Measurements from ENCODE around the gene DCP1A.
"Not testable (repeated sequence)": the region's sequence is repeated elsewhere in the genome, so short reads cannot be mapped to it uniquely, and the experiment has no call there.

DCP1A gene

DNA sequence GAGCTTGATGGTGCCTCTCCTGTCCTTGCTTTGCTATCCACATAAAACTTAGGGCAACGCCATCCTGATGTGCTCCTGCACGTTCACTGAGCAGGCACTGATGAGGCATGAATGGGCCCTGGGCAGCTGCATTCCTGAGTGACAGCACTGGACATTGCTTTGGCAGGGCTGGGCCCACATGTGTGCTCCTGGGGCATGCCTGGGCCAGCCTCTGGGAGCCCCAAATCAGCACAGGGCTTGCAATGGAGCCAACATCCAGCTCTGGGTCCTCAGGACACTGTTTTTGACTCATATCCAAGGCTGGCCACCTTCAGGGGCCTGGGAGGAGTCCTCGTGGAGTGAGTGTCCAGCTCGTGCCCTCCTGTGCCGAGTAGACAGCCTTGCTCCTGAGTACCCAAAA is 85.6 kb downstream of the DCP1A start:
- DNase-seq = no peak

DNA sequence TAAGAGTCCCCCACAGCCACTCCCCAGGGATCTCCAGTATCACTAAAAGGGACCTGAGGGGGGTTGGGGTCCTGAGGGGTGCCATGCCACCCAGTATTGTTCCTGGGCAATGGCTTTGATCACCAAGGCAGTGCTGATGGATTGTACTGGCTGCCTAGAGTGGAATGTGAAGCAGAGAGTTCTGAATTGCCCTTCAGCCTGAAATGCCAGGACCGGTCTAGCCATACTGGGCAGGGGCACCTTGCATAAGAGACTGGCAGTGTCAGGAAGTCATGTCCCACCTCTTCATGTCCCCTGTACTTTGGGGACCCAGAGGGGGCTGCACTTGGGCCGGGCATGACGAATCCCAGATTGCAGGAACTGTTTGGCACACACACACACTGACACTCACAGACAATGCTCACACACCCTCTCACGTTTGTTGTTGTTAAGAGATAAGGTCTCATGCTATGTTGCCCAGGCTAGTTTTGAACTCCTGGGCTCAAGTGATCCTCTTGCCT is 87.0 kb downstream of the DCP1A start:
- no peak for DNase-seq

GRCh38 chr3:53259427-53260259 is 87.7 kb downstream of the DCP1A start:
- DNase-seq = no peak

- no peak for DNase-seq
Observed at GRCh38 chr3:53258600-53259426, 88.5 kb downstream of the DCP1A start.

GRCh38 chr3:53257465-53257864 is 89.9 kb downstream of the DCP1A start:
- DNase-seq = no peak

DNA sequence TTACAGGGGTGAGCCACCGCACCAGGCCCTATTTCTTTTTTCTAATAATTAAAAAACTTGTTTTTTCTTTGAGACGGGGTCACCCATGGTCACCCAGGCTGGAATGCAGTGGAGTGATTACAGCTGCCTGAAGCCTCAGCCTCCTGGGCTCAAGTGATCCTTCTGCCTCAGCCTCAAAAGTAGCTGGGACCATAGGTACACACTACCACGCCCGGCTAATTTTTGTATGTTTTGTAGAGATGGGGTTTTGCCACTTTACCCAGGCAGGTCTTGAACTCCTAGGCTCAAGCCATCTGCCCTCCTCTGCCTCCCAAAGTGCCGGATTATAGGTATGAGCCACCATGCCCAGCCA is 90.7 kb downstream of the DCP1A start:
- DNase-seq = no peak

GRCh38 chr3:53255775-53256703 is 91.3 kb downstream of the DCP1A start, which contains the start of gene TKT:
TSS of gene TKT (minus strand) at chr3:53256022. CDS start at chr3:53255942, 80 bp downstream.
- peak; percentile 73 for DNase-seq

DNA sequence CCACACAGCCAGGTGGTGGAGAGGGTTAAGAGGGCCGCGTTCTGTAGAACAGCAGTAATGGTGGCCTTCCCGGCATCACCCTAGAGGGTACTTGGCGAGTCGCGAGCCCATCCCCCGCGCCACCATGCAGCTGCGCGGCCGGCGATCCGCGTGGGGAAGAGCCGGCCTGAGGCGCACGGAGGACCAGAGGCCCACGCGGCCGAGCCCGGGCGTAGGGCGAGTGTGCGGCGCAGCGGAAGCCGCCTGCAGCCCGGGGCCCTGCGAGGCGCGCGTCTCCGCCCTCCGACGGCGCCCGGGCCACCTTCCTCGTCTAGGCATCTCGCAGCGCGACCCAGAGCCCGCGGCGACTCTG is 91.9 kb downstream of the DCP1A start:
- DNase-seq = peak; percentile 30

DNA sequence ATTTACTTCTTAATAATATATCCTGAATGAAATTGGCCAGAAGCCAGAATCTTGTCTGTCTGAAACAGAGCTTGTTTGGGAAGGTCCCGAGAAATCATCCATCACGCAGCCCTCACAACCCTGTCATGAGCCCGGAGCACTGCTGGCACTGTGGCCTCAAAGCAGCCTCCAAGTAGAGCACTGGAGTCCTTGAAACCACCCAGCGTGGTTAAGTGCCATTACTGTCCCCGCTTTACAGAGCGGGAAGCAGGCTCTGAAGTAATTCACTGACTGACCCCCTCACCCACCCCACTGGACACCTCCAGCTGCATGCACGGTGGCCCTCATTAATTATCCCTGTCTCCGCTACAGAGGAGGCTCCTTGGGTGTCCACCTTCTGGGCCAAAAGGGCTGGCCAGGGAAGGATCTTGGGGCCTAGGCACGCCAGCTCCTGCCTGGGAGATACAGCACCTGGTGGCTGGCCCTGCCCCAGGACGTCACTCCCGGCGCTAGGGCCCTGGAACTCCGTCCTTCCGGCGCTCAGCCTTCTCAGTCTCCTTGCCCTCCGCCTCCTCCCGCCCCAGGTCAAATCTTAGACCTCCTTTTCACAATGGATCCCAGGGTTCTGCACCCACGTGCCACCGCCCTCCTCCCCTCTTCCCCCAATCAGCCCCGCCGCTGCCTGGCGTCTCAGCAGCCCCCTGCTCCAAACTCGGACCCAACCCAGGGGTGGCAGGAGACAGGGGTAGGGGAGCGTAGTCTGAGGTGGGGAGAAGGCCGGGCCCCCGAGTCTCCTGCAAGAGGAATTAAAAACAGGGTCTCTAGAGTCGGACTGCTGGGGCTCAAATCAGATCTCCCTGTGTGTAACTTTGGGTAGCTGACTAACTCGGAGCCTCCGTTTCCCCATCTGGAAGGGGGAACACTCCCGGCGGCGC is 92.6 kb downstream of the DCP1A start:
- peak; percentile 7 for DNase-seq

DNA sequence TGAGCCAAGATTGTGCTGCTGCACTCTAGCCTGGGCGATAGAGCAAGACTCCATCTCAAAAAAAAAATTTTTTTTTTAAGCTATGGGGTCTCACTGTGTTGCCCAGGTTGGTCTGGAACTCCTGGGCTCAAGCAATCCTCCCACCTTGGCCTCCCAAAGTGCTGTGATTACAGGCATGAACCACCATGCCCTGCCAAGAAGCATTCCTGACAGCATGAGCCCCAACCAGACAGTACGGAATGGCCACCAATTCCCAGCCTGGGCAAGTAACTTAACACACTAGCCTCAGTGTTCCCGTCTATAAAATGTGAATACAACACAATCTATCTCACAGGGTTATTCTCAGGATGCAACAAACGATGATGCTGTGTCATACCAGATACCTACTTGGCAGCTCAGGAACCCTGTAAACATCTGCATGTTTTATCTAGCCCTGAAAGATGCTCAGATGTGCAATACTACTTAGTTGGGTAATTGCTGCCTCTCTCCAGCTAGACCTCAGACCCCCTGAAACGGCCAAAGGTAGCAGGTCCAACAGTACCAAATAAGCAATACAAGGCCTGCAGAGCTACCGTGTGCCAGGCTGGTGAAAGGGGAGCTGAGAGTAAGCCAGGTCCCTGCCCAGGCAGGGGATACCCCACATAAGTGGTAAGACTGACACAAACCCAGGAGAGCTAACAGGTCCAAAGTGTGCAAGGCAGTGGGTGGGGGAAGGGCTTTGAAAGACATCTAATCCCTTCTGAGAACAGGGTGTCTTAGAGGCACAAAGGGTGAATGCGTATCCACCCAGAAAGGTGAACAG is 93.4 kb downstream of the DCP1A start:
- no peak for DNase-seq

GRCh38 chr3:53252947-53253322 is 94.4 kb downstream of the DCP1A start:
- not testable (repeated sequence) for DNase-seq

DNA sequence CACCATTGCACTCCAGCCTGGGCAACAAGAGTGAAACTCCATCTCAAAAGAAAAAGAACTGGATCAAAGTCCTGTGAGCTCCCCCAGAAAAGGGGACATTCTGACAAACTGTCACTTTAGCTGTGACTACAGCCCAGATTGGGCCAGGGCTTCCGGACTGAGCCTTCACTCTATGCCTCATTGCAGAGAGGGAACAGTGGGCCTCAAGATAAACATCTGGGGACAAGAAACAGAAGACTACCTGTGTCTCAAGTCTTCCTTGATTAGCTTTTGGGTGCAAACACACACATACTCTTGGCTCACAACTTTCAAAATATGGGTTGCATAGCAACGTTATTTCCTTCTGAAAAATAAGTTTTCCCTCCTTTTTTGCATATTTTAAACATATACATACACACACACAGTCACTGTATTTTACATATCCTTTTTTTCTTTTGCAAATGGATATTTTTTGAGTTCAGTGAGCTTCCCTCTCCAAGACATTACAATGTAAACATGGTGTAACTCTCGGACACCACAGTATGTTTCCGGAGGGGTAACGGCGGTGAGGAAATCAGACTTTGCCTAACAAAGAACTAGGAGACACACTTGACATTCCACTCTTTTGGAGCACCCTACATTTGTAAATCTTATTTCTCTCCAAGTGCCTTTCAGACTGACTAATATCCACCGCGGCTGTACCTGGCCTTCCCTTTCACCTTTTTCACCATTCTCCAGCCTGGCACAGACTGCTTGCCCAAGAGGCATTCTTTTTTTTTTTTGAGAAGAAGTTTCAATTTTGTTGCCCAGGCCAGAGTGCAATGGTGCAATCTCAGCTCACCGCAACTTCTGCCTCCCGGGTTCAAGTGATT is 95.0 kb downstream of the DCP1A start:
- DNase-seq = no peak

DNA sequence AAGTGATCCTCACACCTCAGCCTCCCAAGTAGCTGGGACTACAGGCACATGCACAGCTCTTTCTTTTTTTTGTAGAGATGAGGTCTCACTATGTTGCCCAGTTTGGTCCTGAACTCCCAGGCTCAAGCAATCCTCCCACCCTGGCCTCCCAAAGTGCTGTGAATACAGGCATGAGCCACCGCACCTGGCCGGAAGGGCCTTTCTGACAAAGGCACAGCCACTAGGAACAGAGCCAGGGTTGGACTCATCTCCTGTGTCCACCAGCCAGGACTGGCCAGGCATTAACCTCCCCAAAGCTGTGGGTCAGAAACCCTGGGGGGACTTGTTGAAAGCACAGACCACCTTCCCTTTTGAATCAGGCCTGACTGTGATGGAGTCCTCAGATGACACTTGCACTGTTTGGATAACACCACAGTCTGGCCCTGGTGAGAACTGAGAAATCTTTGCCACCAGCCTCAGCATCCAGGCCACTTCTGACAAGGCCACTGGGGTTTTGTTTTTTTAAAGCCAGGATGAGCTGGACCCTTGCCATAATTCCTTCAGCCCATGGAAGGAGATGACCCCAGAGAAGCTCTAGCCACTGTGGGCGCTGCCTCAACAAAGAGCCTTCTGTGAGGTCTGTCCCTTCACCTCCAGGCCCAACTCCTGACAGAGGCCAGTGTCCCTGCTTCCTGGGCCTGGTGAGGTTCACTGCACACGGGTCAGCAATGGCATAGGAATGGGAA is 96.3 kb downstream of the DCP1A start:
- no peak for DNase-seq

DNA sequence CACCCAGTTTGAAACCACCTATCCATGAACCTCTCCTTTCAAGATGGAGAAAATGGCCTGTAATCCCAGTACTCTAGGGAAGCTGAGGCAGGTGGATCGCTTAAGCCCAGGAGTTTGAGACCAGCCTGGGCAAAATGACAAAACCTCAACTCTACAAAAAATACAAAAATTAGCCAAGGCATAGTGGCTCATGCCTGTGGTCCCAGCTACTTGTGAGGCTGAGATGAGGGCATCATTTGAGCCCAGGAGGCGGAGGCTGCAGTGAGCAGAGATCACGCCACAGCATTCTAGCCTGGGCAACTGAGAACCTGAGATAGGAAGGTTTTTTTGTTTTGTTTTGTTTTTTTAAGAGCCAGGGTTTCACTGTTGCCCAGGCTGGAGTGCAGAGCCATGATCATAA is 96.9 kb downstream of the DCP1A start:
- DNase-seq = no peak

DNA sequence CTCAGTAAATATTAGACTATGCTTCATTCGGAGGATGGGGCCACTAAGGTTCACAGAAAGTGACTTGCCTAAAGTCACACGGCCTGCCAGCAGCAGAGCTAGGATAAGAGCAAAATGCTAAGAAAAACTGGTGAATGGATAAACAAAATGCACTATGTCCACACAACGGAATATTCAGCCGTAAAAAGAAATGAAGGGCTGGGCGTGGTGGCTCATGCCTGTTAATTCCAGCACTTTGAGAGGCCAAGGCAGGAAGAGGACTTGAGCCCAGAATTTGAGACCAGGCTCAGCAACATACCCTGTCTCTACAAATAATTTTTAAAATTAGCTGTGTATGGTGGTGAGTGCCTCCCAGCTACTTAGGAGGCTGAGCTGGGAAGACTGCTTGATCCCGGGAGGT is 99.2 kb downstream of the DCP1A start:
- DNase-seq = no peak

DNA sequence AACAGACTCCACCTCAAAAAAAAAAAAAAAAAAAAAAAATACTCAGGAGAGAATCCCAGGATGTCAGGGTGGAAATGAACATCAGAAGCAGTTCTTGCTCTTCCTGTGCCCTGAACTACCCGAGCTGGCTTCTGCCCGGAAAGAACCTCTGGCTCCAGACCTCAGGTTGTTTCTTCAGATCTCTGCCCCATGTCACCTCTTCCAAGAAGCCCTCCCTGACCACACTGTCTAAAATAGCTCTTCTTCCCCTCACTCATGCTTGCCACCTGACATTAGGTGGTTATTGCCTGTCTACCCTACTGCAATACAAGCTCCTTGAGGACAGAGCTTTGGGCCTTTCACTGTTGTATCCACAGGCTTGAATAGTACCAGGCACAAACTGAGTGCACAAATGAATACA is 99.7 kb downstream of the DCP1A start:
- no peak for DNase-seq

GRCh38 chr3:53244271-53244670 is 103.1 kb downstream of the DCP1A start:
- DNase-seq = no peak

DNA sequence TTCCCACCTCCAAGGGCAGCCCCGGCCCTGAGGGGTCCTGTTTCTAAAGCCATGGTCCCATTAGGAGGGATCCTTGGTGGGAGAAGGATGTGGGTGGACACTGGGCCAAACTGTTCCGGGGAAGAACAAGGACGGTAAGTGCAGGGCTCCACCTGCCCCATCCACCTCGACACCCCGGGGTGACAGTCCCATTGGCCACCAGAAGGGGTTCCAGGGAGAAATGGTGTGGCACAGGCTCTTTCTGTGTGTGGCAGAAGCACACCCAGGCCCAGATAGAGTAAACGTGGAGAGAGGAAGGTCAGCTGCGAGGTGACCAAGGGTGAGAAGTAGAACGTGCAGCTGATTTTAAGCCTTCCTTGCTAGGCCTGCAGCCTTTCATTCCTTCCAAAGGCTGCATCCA is 103.6 kb downstream of the DCP1A start:
- no peak for DNase-seq

- DNase-seq = no peak
Observed at GRCh38 chr3:53243165-53243564, 104.2 kb downstream of the DCP1A start.

Measured in effector CD8-positive, alpha-beta T cell (primary cell).